T-helper 17 cell (primary cell): ENCODE data around the gene NMS. TPM values are rescaled to one million over a fixed set of nuclear protein-coding genes. Genes with fewer than 3 reads are reported as not detected.
"Not testable (repeated sequence)": the region's sequence is repeated elsewhere in the genome, so short reads cannot be mapped to it uniquely, and the experiment has no call there.

Experiments used
- ATAC-seq: fragments of 150-1000 bp; cut with Tn5 transposase; 2 replicates; pipeline ENCODE4 v1.10.0; 2021; ENCODE audit warnings: mild to moderate bottlenecking, moderate library complexity
- DNase-seq, 3 donors: peaks; one replicate each; pipeline versions ENCODE4 v3.0.0 to v3.0.0-alpha.2; 2020 to 2021
- H3K9me3 ChIP-seq: one replicate; pipeline ENCODE4 v1.7.0; 2013; ENCODE audit warnings: low read length, mild to moderate bottlenecking; ENCODE audit not compliant: control insufficient read depth, poor library complexity, severe bottlenecking
- H3K27ac Mint-ChIP-seq: one replicate; pipeline ENCODE4 v1.8.0; 2022; ENCODE audit warnings: mild to moderate bottlenecking, moderate library complexity, mixed read lengths
- H3K27me3 Mint-ChIP-seq: one replicate; pipeline ENCODE4 v1.8.0; 2022; ENCODE audit warnings: mixed read lengths
- H3K36me3 Mint-ChIP-seq: one replicate; pipeline ENCODE4 v1.8.0; 2022; ENCODE audit warnings: low read depth, mixed read lengths
- H3K4me1 Mint-ChIP-seq: one replicate; pipeline ENCODE4 v1.8.0; 2022; ENCODE audit warnings: mild to moderate bottlenecking, mixed read lengths
- H3K4me3 Mint-ChIP-seq: one replicate; pipeline ENCODE4 v1.8.0; 2022; ENCODE audit warnings: mild to moderate bottlenecking, moderate library complexity, mixed read lengths
- total RNA-seq, 4 donors: library from RNA in 2 of 4; stranded (reverse) in 2 of 4; gene quantifications; one replicate each; pipeline ENCODE4 v1.2.3 and lab custom pipeline; 2022 to 2026

The NMS gene
- total RNA-seq, 2 donors from 2014 or later: not detected

DNA sequence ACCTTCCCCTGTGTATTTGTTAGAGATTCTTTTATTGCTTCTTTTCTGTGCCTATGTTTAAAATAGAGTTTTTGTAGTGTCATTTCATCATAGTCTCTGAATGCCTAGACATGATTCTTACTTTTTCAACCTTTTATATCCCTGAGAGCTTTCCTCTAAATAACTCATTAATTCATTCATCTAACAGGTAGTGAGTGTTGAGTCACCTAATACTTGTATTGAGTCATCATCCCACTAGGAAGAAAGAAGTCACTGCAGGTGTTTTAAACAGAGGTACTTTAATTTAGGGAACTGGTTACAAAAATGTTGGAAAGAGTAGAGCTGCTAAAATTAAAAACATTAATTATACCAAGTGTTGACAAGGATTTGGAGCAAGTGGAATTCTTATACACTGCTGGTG is 18.5 kb upstream of the NMS start:
- no peaks in the 10 kb centered on the region for H3K27me3 Mint-ChIP-seq
- no peaks in the 10 kb centered on the region for H3K36me3 Mint-ChIP-seq
- DNase-seq (no peak), ATAC-seq (no peak)
- no peak overlapping the region for H3K4me3 Mint-ChIP-seq
- H3K9me3 ChIP-seq: no peaks in the 10 kb centered on the region
- H3K4me1 Mint-ChIP-seq: no peaks in the 10 kb centered on the region
- H3K27ac Mint-ChIP-seq: no peak overlapping the region

DNA sequence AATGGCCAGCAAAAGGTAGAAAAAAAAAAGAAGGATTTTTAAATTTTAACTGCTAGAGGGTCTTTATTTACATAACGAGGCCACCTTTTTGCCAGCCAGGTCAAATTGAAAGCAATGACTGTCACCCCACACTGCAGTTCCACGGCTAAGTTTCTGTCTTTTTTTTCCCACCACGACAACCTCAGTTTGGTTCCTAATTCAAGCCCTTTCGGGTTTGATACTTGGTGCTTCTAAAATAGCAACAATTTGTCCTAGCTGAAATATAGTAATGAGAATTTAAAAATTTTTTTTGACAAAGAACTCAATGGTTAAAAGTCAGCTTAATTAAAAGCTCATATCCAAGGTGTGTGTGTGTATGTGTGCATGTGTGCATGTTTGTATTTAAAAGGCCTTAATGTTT is 16.4 kb upstream of the NMS start:
- H3K27ac Mint-ChIP-seq: no peak overlapping the region
- no peaks in the 10 kb centered on the region for H3K36me3 Mint-ChIP-seq
- no peaks in the 10 kb centered on the region for H3K4me1 Mint-ChIP-seq
- no peaks in the 10 kb centered on the region for H3K27me3 Mint-ChIP-seq
- ATAC-seq (no peak), DNase-seq (no peak)
- H3K4me3 Mint-ChIP-seq: no peak overlapping the region
- peaks cover 4% of the 10 kb centered on the region for H3K9me3 ChIP-seq

DNA sequence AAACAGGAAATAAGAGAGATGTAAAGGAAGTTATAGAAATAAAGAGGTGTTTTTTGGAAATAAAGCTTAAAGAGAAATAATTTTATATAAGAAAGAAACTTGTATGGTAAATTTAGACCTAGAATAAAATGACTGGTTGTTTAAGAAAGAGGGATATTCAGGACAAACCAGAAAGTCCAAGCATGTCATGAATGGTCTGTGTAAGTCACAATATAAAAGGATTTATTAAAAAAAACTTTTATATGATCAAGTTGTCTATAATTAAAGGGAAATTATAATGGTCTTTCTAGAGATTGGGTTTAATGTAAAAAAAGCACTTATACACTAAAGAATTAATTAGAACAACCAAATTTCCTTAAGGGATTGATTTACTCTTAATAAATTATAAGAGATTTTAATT is 13.9 kb upstream of the NMS start:
- not testable (repeated sequence) for H3K27ac Mint-ChIP-seq

DNA sequence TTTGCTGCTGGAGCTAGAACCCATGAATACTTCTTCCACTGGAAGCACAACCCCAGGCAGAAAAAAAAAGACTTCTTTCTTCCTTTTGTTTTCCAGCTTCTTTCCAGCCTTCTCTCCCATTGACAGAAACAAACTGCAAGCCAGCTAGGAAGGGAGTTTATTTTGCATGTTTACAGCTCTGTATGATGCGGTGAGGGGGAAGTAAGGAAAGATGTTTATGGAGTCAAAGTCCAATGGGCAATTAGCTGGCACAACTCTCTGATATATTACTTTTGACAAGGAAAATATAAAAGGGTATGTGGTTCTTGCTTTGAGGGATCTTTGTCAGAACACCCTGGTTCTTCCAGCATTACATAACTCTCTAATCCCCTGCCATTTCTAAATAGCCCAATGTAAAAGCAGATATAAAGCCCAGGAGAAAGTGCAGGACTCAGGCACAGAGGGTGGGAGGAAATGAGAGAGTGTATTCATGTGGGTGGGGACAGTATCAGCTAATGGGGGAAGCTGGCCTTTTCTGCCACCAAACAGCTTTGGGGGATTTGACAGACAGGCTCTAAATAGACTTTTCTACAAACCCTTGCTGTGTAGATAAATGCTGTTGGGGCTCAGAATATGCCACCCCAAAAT is 9.3 kb upstream of the NMS start:
- peaks cover 34% of the 10 kb centered on the region for H3K27me3 Mint-ChIP-seq
- peaks cover 2% of the 10 kb centered on the region for H3K36me3 Mint-ChIP-seq
- ATAC-seq (no peak), DNase-seq (no peak)
- H3K9me3 ChIP-seq: peaks cover 6% of the 10 kb centered on the region
- H3K4me1 Mint-ChIP-seq: peaks cover 2% of the 10 kb centered on the region
- H3K27ac Mint-ChIP-seq: no peak overlapping the region
- H3K4me3 Mint-ChIP-seq: no peak overlapping the region

More for the DNA sequence above, 13.9 kb upstream of the NMS start:
- not testable (repeated sequence) for H3K9me3 ChIP-seq, DNase-seq, H3K36me3 Mint-ChIP-seq, ATAC-seq, H3K4me1 Mint-ChIP-seq, H3K4me3 Mint-ChIP-seq
- H3K27me3 Mint-ChIP-seq: peaks cover 12% of the 10 kb centered on the region

DNA sequence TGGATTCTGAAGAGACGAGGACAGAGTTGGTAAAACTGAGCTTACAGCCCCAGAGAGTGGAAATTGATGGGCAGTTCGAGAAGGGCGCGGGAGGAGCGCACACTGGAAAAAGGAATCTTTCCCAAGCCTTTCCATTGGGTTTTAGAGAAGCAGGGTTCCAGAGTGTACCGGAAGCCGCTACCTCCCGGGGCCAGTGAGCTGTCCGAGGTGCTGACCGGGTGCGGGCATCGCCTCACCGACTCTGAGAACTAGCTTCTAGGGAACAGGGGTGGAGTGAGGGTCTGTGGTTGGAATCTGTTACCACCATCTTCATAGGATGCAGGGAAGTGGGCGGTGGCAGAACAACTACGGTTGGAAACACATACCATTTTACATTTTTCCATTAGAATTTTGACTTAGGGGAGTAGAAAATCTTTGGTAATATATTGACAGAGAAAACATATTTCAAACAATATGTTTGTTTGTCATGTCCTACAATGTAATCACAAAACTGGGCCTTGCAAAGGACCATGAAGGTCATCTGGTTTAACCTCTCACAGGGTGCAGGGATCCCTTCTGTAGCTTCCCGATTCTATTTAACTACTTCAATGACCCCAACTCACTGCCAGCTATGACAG is 724 bp downstream of the NMS start:
- Mint-ChIP-seq H3K27ac (no peak overlapping the region), H3K27me3 (peaks cover 39% of the 10 kb centered on the region), H3K36me3 (no peaks in the 10 kb centered on the region), H3K4me3 (no peak overlapping the region), H3K4me1 (no peaks in the 10 kb centered on the region)
- no peaks in the 10 kb centered on the region for H3K9me3 ChIP-seq
- no peak for DNase-seq
- no peak for ATAC-seq

DNA sequence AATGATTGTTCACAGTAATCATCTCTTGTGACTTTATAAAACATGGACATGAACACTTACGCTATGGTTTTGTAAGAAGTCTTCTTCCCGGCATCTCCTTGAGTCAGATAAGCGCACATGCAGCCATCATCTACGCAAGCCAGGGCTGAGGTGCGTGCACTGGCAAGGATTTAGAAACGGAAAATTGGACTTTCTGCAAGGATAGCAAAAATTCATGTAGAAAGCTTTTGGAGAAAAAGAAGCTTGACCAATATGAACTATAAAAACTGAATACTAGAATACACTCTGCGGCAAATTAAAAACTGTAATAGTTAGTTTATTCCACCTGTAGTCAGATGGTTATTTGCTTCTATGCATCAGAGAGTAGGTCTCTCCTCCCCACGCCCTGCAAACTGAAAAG is 6.3 kb downstream of the NMS start:
- H3K27ac Mint-ChIP-seq: no peak overlapping the region
- H3K4me1 Mint-ChIP-seq: peaks cover 2% of the 10 kb centered on the region

DNA sequence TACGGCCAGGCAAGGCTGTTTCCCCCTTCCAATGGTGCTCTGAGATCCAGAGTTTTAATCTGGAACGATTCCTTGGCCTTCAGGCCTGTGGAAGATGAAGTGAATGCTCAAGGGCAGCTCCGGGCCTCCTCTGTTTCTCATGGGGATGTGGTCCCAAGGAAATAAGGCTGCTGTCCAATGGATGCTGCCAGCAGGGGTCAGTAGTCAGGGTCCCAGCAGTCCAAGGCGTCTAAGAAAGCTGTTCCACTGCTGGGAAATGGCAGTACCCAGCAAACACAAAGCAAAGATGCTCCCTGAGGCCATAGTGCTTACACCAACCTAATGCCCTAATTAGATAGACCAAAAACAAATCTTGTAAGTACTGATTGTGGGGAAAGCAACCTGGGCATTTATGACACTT is 12.5 kb downstream of the NMS start:
- Mint-ChIP-seq H3K4me3 (no peak overlapping the region), H3K27me3 (peaks cover 28% of the 10 kb centered on the region), H3K36me3 (no peaks in the 10 kb centered on the region), H3K27ac (no peak overlapping the region), H3K4me1 (peaks cover 2% of the 10 kb centered on the region)
- no peak for ATAC-seq
- DNase-seq: no peak
- no peaks in the 10 kb centered on the region for H3K9me3 ChIP-seq

More for the DNA sequence above, 6.3 kb downstream of the NMS start:
- no peaks in the 10 kb centered on the region for H3K36me3 Mint-ChIP-seq
- no peak for DNase-seq
- no peak overlapping the region for H3K4me3 Mint-ChIP-seq
- no peaks in the 10 kb centered on the region for H3K9me3 ChIP-seq
- H3K27me3 Mint-ChIP-seq: peaks cover 42% of the 10 kb centered on the region
- ATAC-seq: no peak

DNA sequence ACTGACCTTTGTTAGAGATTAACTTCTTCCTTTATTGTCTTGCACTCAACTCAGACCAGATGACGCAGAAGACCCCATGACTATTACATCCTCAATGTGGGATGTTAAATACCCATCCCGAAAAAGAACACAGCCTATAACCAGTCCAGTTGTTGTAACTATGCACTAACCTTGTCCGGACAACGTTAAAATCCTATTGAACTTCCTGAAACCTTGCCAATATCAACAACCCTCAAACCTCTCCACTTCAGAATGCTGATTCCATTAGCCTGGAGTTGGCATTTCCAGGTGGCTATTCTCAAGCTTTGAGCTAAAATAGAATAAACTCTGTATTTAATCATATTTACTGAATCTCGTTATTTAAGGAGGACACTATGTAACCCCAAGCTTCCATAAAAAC is 13.6 kb downstream of the NMS start:
- no peaks in the 10 kb centered on the region for H3K9me3 ChIP-seq
- DNase-seq (no peak), ATAC-seq (no peak)
- H3K36me3 Mint-ChIP-seq: no peaks in the 10 kb centered on the region
- no peak overlapping the region for H3K27ac Mint-ChIP-seq
- no peaks in the 10 kb centered on the region for H3K4me1 Mint-ChIP-seq
- H3K4me3 Mint-ChIP-seq: no peak overlapping the region
- H3K27me3 Mint-ChIP-seq: peaks cover 18% of the 10 kb centered on the region

DNA sequence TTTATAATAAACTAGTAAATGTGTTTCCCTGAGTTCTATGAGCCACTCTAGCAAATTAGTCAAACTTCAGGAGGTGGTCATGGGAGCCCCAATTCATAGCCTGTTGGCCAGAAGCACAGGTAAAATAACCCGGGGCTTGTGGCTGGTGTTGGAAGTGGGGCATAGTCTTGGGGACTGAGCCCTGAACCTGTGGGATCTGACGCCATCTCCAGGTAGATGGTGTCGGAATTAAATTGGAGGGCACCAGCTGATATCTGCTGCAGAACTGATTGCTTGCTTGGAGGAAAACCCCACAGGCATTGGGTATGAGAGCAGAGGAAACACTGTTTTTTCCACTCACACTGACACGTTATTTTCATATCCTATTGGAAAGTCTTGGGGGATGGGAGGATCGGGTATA is 14.1 kb downstream of the NMS start:
- Mint-ChIP-seq H3K36me3 (no peaks in the 10 kb centered on the region), H3K4me3 (no peak overlapping the region), H3K4me1 (no peaks in the 10 kb centered on the region), H3K27ac (no peak overlapping the region), H3K27me3 (peaks cover 17% of the 10 kb centered on the region)
- H3K9me3 ChIP-seq: no peaks in the 10 kb centered on the region
- ATAC-seq (no peak), DNase-seq (no peak)

DNA sequence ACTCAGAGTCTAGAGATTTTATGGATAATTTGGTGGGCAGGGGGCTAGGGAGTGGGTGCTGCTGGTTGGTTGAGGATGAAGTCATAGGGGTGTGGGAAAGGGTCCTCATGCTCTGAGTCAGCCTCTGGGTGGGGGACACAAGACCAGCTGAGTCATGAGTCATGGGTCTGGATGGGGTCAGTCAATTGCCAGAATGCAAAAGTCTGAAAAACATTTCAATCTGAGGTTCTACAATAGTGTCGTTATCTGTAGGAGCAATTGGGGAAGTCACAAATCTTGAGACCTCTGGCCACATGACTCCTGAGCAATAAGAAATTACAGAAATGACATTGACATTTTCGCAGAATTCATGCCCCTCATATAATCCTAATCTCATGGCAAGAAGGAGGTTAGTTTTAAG is 15.1 kb downstream of the NMS start:
- no peaks in the 10 kb centered on the region for H3K9me3 ChIP-seq
- DNase-seq: no peak
- no peak overlapping the region for H3K27ac Mint-ChIP-seq
- ATAC-seq: no peak
- H3K27me3 Mint-ChIP-seq: peaks cover 17% of the 10 kb centered on the region
- no peaks in the 10 kb centered on the region for H3K4me1 Mint-ChIP-seq
- peaks cover 2% of the 10 kb centered on the region for H3K36me3 Mint-ChIP-seq
- H3K4me3 Mint-ChIP-seq: no peak overlapping the region

DNA sequence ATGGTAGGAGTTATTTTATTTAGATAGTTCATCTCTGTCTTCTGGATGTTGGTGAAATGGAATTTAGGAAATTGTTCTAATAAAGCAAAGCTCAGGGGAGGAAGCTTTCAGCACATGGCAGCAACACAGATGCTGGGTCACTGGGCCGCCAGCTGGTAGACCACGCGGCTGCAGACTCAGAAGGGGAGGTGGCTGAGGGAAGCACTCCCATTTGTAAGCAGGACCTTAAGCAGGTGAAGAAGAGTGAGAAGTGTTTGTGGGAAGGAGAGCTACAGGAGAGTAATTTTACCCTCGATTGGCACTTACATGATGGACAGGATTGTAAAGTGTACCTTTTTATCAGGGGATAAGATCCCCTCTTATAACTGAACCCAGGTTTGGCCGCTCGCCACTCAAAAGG is 24.4 kb downstream of the NMS start:
- Mint-ChIP-seq H3K36me3 (peaks cover 2% of the 10 kb centered on the region), H3K4me1 (no peaks in the 10 kb centered on the region), H3K27me3 (peaks cover 26% of the 10 kb centered on the region), H3K4me3 (no peak overlapping the region), H3K27ac (no peak overlapping the region)
- DNase-seq (no peak), ATAC-seq (no peak)
- no peaks in the 10 kb centered on the region for H3K9me3 ChIP-seq

DNA sequence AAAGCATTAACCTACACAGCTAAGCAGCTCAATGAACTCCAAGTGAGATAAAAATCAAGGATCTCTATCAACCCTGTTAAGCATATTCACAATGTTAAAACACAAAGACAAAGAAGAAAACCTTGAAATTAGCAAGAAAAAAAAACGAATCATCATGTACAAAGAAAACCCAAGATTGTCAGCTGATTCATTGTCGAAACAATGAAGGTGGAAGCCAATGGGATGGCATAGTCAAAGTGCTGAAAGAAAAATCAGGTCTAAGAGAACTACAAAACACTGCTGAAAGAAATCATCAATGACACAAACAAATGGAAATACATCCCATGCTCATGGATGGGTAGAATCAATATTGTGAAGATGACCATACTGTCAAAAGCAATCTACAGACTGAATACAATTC is 32.5 kb downstream of the NMS start:
- Mint-ChIP-seq H3K4me1 (no peaks in the 10 kb centered on the region), H3K36me3 (no peaks in the 10 kb centered on the region), H3K27ac (no peak overlapping the region), H3K4me3 (no peak overlapping the region), H3K27me3 (peaks cover 8% of the 10 kb centered on the region)
- DNase-seq (no peak), ATAC-seq (no peak)
- no peaks in the 10 kb centered on the region for H3K9me3 ChIP-seq

DNA sequence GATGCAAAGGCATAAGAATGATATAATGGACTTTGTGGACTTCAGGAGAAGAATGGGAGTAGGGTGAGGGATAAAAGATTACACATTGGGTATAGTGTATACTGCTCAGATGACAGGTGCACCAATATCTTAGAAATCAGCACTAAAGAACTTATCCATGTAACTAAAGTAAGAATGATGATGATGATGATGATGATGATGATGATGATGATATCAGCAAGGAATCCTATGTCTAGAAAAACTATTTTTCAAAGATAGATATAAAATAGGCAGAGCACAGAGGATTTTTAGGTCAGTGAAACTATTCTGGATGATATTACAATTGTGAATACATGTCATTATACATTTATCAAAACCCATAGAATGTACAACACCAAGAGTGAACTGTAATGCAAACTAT is 34.3 kb downstream of the NMS start:
- no peak overlapping the region for H3K27ac Mint-ChIP-seq
- peaks cover 8% of the 10 kb centered on the region for H3K27me3 Mint-ChIP-seq
- H3K4me1 Mint-ChIP-seq: no peaks in the 10 kb centered on the region

DNA sequence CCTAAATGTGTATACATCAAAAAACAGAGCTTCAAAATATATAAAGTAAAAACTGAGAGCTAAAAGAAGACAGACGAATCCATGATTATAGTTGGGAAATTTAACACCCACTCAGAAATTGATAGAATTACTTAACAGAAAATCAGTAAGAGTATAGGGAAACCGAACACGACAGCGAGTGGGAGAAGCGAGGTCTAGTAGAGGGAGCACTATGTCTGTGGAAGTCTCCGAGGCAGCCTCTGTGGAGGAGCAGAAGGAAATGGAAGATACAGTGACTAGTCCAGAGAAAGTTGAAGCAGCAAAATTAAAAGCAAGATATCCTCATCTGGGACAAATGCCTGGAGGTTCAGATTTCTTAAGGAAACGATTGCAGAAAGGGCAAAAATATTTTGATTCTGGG is 38.8 kb downstream of the NMS start:
- Mint-ChIP-seq H3K4me3 (no peak overlapping the region), H3K27me3 (no peaks in the 10 kb centered on the region), H3K36me3 (no peaks in the 10 kb centered on the region), H3K4me1 (peaks cover 3% of the 10 kb centered on the region), H3K27ac (no peak overlapping the region)
- no peaks in the 10 kb centered on the region for H3K9me3 ChIP-seq
- ATAC-seq: no peak
- DNase-seq: no peak

More for the DNA sequence above, 34.3 kb downstream of the NMS start:
- no peaks in the 10 kb centered on the region for H3K9me3 ChIP-seq
- H3K4me3 Mint-ChIP-seq: no peak overlapping the region
- ATAC-seq: no peak
- no peak for DNase-seq
- no peaks in the 10 kb centered on the region for H3K36me3 Mint-ChIP-seq
